Epithelial cell of proximal tubule (primary cell): ENCODE measurements around the gene INTS1. TPM values are rescaled to one million over a fixed set of nuclear protein-coding genes. Genes with fewer than 3 reads are reported as not detected.

Experiments used
- DNase-seq: peaks from one replicate; pipeline ENCODE4 v3.0.0-alpha.2; 2011; ENCODE audit warnings: low read depth
- H3K4me3 ChIP-seq: 2 replicates; pipeline ENCODE4 v1.5.1; 2011; ENCODE audit warnings: low read depth, mild to moderate bottlenecking, low read length
- total RNA-seq: library from RNA; depleted of rRNA; stranded (reverse); fragments of >200 nt; gene quantifications from 2 replicates; pipeline ENCODE4 v1.2.3, GENCODE V29; 2015
- TF ChIP-seq, protein P1 (sequence below): conservative IDR thresholded peaks from 2 replicates; pipeline ENCODE4 v1.5.1; 2012; ENCODE audit warnings: low read depth, mild to moderate bottlenecking, low read length

Gene INTS1
- total RNA-seq, 1 donor from 2014 or later: 88.2 TPM

DNA sequence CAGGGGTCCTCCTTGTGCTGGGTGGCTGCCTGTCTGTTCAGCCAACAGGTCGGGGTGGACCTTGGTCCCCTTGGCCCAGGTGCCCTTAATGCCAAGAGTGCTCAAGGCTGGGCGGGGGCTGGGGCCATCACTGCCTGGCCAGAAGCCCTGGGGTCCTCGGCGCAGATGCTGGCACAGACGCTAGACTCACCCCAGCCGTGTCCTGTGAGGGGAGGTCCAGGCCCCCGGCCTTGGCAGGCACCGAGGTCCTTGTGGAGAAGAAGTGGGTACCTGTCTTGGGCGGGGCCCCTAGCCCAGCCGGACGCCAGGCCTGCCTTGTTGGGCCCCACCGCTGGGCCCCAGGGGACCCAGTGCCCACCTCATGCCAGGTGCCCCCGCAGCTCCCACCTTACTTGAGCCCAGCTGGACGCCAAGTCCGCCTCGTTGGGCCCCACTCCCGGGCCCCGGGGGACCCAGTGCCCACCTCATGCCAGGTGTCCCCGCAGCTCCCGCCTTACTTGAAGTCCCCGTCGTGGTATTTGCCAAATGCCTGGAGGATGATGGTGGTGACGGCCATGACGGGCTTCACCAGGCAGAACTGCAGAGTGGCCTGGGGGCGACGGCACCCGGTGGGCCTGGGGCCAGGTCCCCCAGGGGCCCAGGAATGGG, 45.3 kb upstream of the INTS1 start:
- DNase-seq: no peak
- H3K4me3 ChIP-seq: no peak overlapping the region
- TF ChIP-seq, protein P1, sequence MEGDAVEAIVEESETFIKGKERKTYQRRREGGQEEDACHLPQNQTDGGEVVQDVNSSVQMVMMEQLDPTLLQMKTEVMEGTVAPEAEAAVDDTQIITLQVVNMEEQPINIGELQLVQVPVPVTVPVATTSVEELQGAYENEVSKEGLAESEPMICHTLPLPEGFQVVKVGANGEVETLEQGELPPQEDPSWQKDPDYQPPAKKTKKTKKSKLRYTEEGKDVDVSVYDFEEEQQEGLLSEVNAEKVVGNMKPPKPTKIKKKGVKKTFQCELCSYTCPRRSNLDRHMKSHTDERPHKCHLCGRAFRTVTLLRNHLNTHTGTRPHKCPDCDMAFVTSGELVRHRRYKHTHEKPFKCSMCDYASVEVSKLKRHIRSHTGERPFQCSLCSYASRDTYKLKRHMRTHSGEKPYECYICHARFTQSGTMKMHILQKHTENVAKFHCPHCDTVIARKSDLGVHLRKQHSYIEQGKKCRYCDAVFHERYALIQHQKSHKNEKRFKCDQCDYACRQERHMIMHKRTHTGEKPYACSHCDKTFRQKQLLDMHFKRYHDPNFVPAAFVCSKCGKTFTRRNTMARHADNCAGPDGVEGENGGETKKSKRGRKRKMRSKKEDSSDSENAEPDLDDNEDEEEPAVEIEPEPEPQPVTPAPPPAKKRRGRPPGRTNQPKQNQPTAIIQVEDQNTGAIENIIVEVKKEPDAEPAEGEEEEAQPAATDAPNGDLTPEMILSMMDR: no peak

DNA sequence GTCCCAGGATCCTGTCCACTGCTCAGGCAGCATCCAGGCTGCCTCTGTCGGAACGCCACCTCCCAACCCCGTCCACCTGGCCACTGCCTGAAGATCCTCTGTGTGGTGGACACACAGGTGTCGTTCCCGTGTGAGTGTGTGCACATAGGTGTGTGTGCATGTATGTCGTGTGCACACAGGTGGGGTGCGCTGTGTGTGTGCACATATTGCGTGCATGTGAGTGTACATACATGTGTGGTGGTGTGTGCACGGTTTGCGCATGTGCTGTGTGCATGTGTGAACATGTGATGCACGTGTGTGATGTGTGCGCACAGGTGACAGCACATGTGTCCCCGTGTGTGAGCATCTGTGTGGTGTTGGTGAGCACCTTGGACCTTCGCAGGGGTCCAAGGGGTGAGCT, 44.8 kb upstream of the INTS1 start:
- TF ChIP-seq, protein P1: no peak
- DNase-seq: no peak
- H3K4me3 ChIP-seq: no peak overlapping the region

DNA sequence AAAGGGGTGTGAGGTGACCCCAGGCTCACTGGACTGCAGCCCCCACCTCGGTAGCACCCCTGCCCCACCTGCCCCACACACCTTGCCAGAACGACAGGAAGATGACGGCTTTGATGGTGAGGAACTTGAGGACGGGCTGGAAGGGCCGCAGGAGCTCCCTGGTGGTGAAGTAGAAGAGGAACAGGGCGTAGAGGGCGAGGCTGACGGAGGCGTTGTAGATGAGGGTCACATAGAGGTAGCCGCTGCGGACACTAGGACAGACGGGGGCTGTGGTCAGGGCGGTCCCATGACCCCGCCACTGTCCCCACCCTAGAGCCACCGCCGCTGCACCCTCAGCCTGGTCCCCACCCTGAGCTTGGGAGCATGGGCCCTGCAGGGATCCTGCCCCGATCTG, 44.2 kb upstream of the INTS1 start:
- DNase-seq: no peak
- no peak overlapping the region for H3K4me3 ChIP-seq
- TF ChIP-seq, protein P1: no peak

DNA sequence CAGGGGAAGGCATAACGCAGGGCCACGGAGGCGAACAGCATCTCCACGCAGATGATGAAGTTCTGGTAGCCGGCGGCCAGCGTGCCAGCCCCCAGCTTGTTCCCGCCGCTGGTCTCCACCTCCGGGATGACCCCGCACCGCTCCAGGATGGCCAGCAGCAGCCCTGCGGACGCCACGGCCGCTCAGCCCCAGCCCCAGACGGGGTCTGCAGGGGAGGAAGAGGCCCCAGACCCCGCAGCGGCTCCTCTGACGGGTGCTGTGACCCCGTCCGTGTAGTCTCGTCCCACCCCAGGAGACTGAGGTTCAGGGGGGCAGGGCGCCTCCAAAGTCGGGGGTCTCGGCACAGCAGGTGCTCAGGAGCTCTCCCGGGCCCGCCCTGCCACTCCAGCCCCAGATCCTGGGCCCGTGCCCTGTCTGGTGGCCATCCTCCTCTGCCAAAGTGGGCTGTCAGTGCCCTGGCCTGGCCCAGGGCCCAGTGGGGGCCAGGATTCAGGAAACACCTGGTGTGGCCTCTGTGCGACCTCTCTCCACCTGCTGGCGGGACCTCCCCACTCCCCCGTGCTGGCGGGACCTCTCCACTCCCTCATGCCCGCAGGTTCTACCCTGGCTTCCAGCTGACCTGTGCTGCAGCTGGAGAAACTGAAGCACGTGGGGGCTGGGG, 43.7 kb upstream of the INTS1 start:
- DNase-seq: no peak
- TF ChIP-seq, protein P1: no peak

DNA sequence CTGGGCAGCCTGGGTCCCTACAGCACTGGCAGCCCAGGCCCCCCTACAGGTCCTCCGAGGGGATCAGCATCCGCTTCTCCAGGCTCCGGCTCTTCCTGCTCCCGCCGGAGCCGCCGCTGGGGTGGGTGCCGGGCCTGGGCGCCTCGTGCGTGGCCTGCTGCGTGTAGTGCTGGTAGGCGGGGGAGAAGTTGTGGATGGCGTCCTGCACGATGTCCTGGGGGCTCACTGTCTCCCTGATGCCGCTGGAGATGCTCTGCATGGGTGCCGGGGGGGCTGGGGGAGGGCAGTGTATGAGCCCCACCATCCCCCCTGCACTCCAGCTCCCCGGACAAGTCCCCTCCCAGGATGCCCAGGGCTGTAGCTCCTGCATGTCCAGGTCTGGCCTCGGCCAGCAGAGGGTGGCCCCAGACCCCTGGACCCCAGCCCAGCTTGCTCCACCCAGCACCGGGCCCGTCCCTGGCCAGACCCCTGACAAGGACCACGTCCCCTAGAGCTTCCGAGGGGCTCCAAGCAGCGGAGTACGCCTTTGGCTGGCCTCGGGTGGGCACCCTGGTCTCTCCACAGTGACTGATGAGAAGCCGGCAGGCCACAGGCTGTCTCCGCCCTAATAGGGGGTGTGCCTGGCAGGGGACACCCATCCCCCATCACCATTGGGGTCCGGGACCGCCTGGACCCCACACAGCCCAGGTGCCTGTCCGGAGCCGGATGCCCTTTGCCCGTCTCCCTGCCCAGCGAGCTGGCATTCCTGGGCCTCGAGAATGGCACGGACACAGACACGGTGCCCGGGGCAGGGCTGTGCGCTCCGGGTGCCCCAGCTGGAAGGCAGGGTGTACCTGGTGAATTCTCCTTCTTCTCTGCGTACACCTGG, 43.0 kb upstream of the INTS1 start:
- TF ChIP-seq, protein P1: no peak
- no peak for DNase-seq
- H3K4me3 ChIP-seq: no peak overlapping the region

More for the DNA sequence above, 43.7 kb upstream of the INTS1 start:
- H3K4me3 ChIP-seq: no peak overlapping the region

DNA sequence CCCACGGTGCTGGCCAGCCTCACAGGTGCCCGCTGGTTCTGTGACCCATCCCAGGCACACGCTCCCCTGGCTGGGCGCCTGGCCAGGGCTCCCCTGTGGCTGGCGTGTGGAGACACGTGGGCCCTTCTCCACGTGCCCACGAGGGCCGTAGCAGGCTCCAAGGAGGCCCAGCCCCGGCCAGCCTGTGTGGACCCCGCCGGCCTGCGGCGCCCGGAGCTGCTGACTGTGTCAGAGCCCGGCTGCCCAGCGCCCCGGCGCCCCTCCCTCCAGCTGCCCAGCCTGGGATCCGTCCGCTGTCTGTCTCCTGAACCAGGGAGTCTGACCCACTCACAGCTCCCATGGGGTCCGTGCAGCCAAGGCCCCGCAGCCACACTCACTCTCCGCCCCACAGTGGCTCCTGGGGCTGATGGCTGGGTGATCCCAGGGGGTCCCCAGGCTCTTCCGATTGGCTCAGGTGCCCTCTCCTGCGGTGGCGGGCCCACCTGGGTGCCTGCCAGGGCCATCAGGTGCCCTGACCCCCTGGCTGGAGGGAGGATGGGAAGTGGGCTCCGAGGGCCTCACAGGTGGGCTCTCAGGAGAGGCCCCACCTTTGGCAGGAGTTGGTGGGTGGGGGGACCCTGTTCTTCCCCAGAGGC, 42.2 kb upstream of the INTS1 start:
- TF ChIP-seq, protein P1: no peak
- H3K4me3 ChIP-seq: no peak overlapping the region
- DNase-seq: no peak
